OCI-LY7 (cell line): ENCODE data around the gene TTC21A. TPM values are rescaled to one million over a fixed set of nuclear protein-coding genes. Genes with fewer than 3 reads are reported as not detected.

ENCODE experiments used
- BruUV-seq: library from RNA; stranded (reverse); fragments of 400-500 nt; replicated peaks from 2 replicates; lab custom pipeline; 2021; lab: Mats Ljungman, UMichigan
- CTCF ChIA-PET: fragments of 300-600 bp; sonication (Branson Sonifier 250); formaldehyde crosslinking; loops from one replicate; lab custom pipeline; 2022; ENCODE audit warnings: antibody characterized with exemption; ENCODE audit not compliant: unreplicated experiment; lab: Charles Lee
- POLR2A ChIA-PET: fragments of 300-600 bp; sonication (Branson Sonifier 250); formaldehyde crosslinking; loops from one replicate; lab custom pipeline; 2022; ENCODE audit warnings: antibody characterized with exemption; lab: Charles Lee
- DNase-seq: peaks from one replicate; pipeline ENCODE4 v3.0.0-alpha.2; 2015; ENCODE audit warnings: low spot score
- H2AFZ ChIP-seq: fragments of 200-600 bp; sonication (generic), shearing (Covaris generic); 2 replicates; pipeline ENCODE4 v1.6.1; 2014; ENCODE audit warnings: mild to moderate bottlenecking, antibody characterized with exemption, low read length, moderate library complexity
- H3K27ac ChIP-seq: fragments of 200-600 bp; sonication (generic); 2 replicates; pipeline ENCODE4 v1.5.1; 2014; ENCODE audit warnings: mixed run types, low read depth, mild to moderate bottlenecking, moderate library complexity, low read length, inconsistent platforms; ENCODE audit not compliant: poor library complexity, severe bottlenecking
- H3K36me3 ChIP-seq: fragments of 200-600 bp; sonication (generic); 2 replicates; pipeline ENCODE4 v1.6.1; 2014; ENCODE audit warnings: mild to moderate bottlenecking, antibody characterized with exemption, low read length, moderate library complexity, mixed read lengths; ENCODE audit not compliant: insufficient read depth
- H3K4me1 ChIP-seq: fragments of 200-600 bp; sonication (generic); 2 replicates; pipeline ENCODE4 v1.5.1; 2014; ENCODE audit warnings: mild to moderate bottlenecking, low read length; ENCODE audit not compliant: insufficient read depth, poor library complexity, severe bottlenecking
- H3K4me2 ChIP-seq: fragments of 200-600 bp; sonication (generic); 2 replicates; pipeline ENCODE4 v1.6.1; 2014; ENCODE audit warnings: mild to moderate bottlenecking, low read length
- H3K4me3 ChIP-seq: fragments of 200-600 bp; sonication (generic); 2 replicates; pipeline ENCODE4 v1.5.1; 2014; ENCODE audit warnings: mild to moderate bottlenecking, low read depth, low read length; ENCODE audit not compliant: poor library complexity, severe bottlenecking
- H3K79me2 ChIP-seq: fragments of 200-600 bp; sonication (generic); 2 replicates; pipeline ENCODE4 v1.6.1; 2016; ENCODE audit warnings: low read depth, mild to moderate bottlenecking, low read length, moderate library complexity, mixed read lengths; ENCODE audit not compliant: insufficient read depth
- H3K9me2 ChIP-seq: fragments of 200-600 bp; sonication (generic); 2 replicates; pipeline ENCODE4 v1.6.1; 2016; ENCODE audit warnings: mild to moderate bottlenecking, low read length, mixed read lengths; ENCODE audit not compliant: insufficient read depth
- H3K9me3 ChIP-seq: fragments of 200-600 bp; sonication (generic); 2 replicates; pipeline ENCODE4 v1.6.1; 2014; ENCODE audit warnings: mild to moderate bottlenecking, mixed run types, low read length, mixed read lengths
- H4K20me1 ChIP-seq: fragments of 200-600 bp; sonication (generic); 2 replicates; pipeline ENCODE4 v1.6.1; 2014; ENCODE audit warnings: mild to moderate bottlenecking, antibody characterized with exemption, low read length, moderate library complexity, mixed read lengths; ENCODE audit not compliant: insufficient read depth
- CTCF ChIP-seq: fragments of 200-600 bp; sonication (generic); conservative IDR thresholded peaks from 2 replicates; pipeline ENCODE4 v1.5.1; 2014; ENCODE audit warnings: mild to moderate bottlenecking, antibody characterized with exemption, low read length, moderate library complexity, mixed read lengths
- EZH2phosphoT487 ChIP-seq: fragments of 200-600 bp; sonication (generic); IDR thresholded peaks from 2 replicates; pipeline ENCODE4 v1.6.1; 2018; ENCODE audit warnings: low read depth, borderline replicate concordance, mild to moderate bottlenecking, mixed run types, antibody characterized with exemption, low read length, moderate library complexity, mixed read lengths
- intact Hi-C: fragments of 100-400 bp; cut with micrococcal nuclease; formaldehyde crosslinking; loops from one replicate; pipeline ENCODE4 v1.10.0; 2022; ENCODE audit not compliant: unreplicated experiment
- total RNA-seq, 2 experiments: library from RNA; depleted of rRNA in 1 of 2; stranded (reverse); fragments of >200 nt in 1 of 2; shearing (Covaris generic) in 1 of 2; gene quantifications; 2 replicates each; pipeline ENCODE4 v1.2.3, GENCODE V29; 2014 to 2022

TTC21A gene
- total RNA-seq, 2 experiments from 2014 or later, result 12.8 to 27.1 TPM

GRCh38 chr3:39109086-39109485 is 1.6 kb downstream of the TTC21A start:
- DNase-seq, result no peak
- Histone ChIP-seq H4K20me1 (no peaks in the 10 kb centered on the region), H3K4me1 (peaks cover 51% of the 10 kb centered on the region), H3K4me3 (peak overlapping the region; percentile 85), H3K27ac (peak overlapping the region; percentile 97), H3K4me2 (peak overlapping the region; percentile 96), H3K79me2 (peaks cover 13% of the 10 kb centered on the region; the same call in 1 of the 2 replicates), H3K36me3 (peaks cover 27% of the 10 kb centered on the region), H3K9me3 (no peaks in the 10 kb centered on the region), H2AFZ (no peak overlapping the region), H3K9me2 (no peaks in the 10 kb centered on the region)
- TF ChIP-seq EZH2phosphoT487 (no peak), CTCF (no peak)
- ChIA-PET CTCF (interaction anchor here (0.7 to 1.4 kb wide), 2 partner anchors 69 to 179 kb away, joined by 3 to 4 read pairs; no protein-coding TSS in a partner anchor), POLR2A (interaction anchor here (0.6 to 2.8 kb wide), 14 partner anchors 12 to 179 kb away, joined by 3 to 11 read pairs (median 3); no protein-coding TSS in a partner anchor)
- BruUV-seq, result no TSS peak
- intact Hi-C loops, result loop anchor here (2.0 kb wide), 1 partner anchor 22 kb away; no protein-coding TSS in a partner anchor

DNA sequence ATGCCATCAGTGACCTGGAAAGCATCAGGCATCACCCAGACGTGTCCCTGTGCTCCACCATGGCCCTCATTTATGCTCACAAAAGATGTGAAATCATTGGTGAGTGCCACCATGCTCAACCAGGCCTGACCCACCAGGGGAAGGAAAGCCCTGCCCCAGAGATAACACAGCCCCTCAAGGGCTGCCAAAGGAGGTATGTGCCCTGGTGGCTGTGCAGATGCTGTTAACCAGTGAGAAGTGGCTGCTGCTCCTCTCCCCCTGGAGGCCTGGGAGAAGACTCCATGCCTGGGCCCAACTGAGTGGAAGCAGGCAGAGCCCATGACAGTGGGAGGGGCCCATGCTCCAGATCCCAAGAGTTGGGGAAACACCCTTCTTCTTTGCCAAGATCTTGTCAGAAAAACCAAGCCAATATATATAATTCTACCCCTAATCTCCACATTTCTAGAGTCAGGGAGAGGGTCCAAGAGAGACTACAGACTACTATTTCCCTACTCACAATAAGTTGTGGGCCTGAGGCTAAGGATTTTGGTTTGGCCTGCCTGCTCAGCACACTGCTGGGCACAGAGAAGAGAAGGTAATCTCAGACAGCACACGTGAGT is 2.7 kb downstream of the TTC21A start:
- H3K4me3 ChIP-seq, result no peak overlapping the region

More for the DNA sequence above, 2.7 kb downstream of the TTC21A start:
- Histone ChIP-seq H3K4me2 (no peak overlapping the region), H2AFZ (no peak overlapping the region), H3K36me3 (peaks cover 27% of the 10 kb centered on the region), H3K27ac (peak overlapping the region; percentile 97), H3K4me1 (peaks cover 51% of the 10 kb centered on the region), H4K20me1 (no peaks in the 10 kb centered on the region), H3K9me2 (no peaks in the 10 kb centered on the region), H3K9me3 (no peaks in the 10 kb centered on the region), H3K79me2 (peaks cover 13% of the 10 kb centered on the region; the same call in 1 of the 2 replicates)
- no peak for TF ChIP-seq CTCF
- no peak for TF ChIP-seq EZH2phosphoT487
- no peak for DNase-seq
- BruUV-seq, result no TSS peak
- ChIA-PET POLR2A (interaction anchor here (1.2 to 2.8 kb wide), 3 partner anchors 12 to 68 kb away, joined by 3 to 11 read pairs (median 4); no protein-coding TSS in a partner anchor), CTCF (interaction anchor here (0.7 kb wide), 1 partner anchor 17 kb away, joined by 4 read pairs; no protein-coding TSS in a partner anchor)
- intact Hi-C loops, result no loop called here
